Myocyte (in vitro differentiated cells): ENCODE measurements around the gene VOPP1. TPM values are rescaled to one million over a fixed set of nuclear protein-coding genes. Genes with fewer than 3 reads are reported as not detected.
A peak's percentile ranks its signal among the peaks of the same experiment; 100 is the strongest.
"Not testable (repeated sequence)": the region's sequence is repeated elsewhere in the genome, so short reads cannot be mapped to it uniquely, and the experiment has no call there.

ENCODE experiments used
- DNase-seq: peaks from one replicate; pipeline ENCODE4 v3.0.0-alpha.2; 2012; ENCODE audit warnings: low read depth
- polyA plus RNA-seq: library from polyadenylated mRNA; unstranded; fragments of >200 nt; gene quantifications from one replicate; pipeline ENCODE4 v1.2.1, GENCODE V29; 2012; ENCODE audit warnings: missing spikeins
- total RNA-seq: library from RNA; depleted of rRNA; stranded (reverse); fragments of >200 nt; gene quantifications from 2 replicates; pipeline ENCODE4 v1.2.3, GENCODE V29; 2014

Gene VOPP1
- total RNA-seq: 57.5 TPM in 2 replicates
- 149 TPM for polyA plus RNA-seq

- DNase-seq: peak; percentile 84
Observed at GRCh38 chr7:55572378-55573233, at the start of gene VOPP1. Gene VOPP1 (minus strand): TSS chr7:55572502. CDS start chr7:55572324, 178 bp downstream.

GRCh38 chr7:55618913-55619312 is 46.6 kb upstream of the VOPP1 start:
- no peak for DNase-seq

GRCh38 chr7:55614365-55615064 is 42.2 kb upstream of the VOPP1 start:
- not testable (repeated sequence) for DNase-seq

GRCh38 chr7:55609726-55610125 is 37.4 kb upstream of the VOPP1 start:
- DNase-seq: not testable (repeated sequence)

GRCh38 chr7:55605661-55606060 is 33.4 kb upstream of the VOPP1 start:
- DNase-seq: not testable (repeated sequence)

GRCh38 chr7:55597944-55598499 is 25.7 kb upstream of the VOPP1 start:
- DNase-seq: peak; percentile 38

GRCh38 chr7:55597214-55597739 is 25.0 kb upstream of the VOPP1 start:
- DNase-seq: not testable (repeated sequence)

- DNase-seq: no peak
Observed at GRCh38 chr7:55595511-55595910, 23.2 kb upstream of the VOPP1 start.

GRCh38 chr7:55594870-55595269 is 22.6 kb upstream of the VOPP1 start:
- no peak for DNase-seq

GRCh38 chr7:55594414-55594813 is 22.1 kb upstream of the VOPP1 start:
- no peak for DNase-seq

- DNase-seq: peak; percentile 67
Observed at GRCh38 chr7:55593515-55594318, 21.4 kb upstream of the VOPP1 start.

- no peak for DNase-seq
Observed at GRCh38 chr7:55593172-55593514, 20.8 kb upstream of the VOPP1 start.

GRCh38 chr7:55592492-55592891 is 20.2 kb upstream of the VOPP1 start:
- DNase-seq: no peak

- no peak for DNase-seq
Observed at GRCh38 chr7:55591282-55591931, 19.1 kb upstream of the VOPP1 start.

- DNase-seq: no peak
Observed at GRCh38 chr7:55590517-55591281, 18.4 kb upstream of the VOPP1 start.

- DNase-seq: no peak
Observed at GRCh38 chr7:55589905-55590304, 17.6 kb upstream of the VOPP1 start.

- DNase-seq: no peak
Observed at GRCh38 chr7:55588976-55589604, 16.8 kb upstream of the VOPP1 start.

- no peak for DNase-seq
Observed at GRCh38 chr7:55588379-55588699, 16.0 kb upstream of the VOPP1 start.

- no peak for DNase-seq
Observed at GRCh38 chr7:55587687-55588378, 15.5 kb upstream of the VOPP1 start.
